Endothelial cell of umbilical vein (primary cell): ENCODE data around the gene LMX1A.

Experiments used
- CTCF ChIP-seq, 2 donors: IDR thresholded peaks; 1 replicate in 1 of 2; 2 replicates in 1 of 2; pipeline ENCODE4 v1.5.1; 2011; ENCODE audit warnings: low read length in 2 of 2, mild to moderate bottlenecking in 2 of 2, moderate library complexity in 2 of 2, control low read depth in 1 of 2, inconsistent platforms in 1 of 2, low read depth in 1 of 2; ENCODE audit not compliant: insufficient read depth in 1 of 2; ENCODE audit errors: extremely low read depth in 1 of 2
- POLR2A ChIP-seq: IDR thresholded peaks from 2 replicates; pipeline ENCODE4 v1.6.1; 2012; ENCODE audit warnings: low read depth, mild to moderate bottlenecking, control low read depth, low read length

- no peak for TF ChIP-seq POLR2A
- TF ChIP-seq CTCF (IDR thresholded peaks at IDR 0.05; ENCODE audit: extremely low read depth in 1 of 2, insufficient read depth in 1 of 2, low read depth in 1 of 2, low read length in 2 of 2) = no peak
Observed at GRCh38 chr1:165228676-165229075, 127.8 kb downstream of the LMX1A start.
